GM18951 (cell line): ENCODE measurements around the gene CTAGE4.
"Not testable (repeated sequence)": the region's sequence is repeated elsewhere in the genome, so short reads cannot be mapped to it uniquely, and the experiment has no call there.

Experiments used
- in situ Hi-C: fragments of 300-500 bp; cut with MboI; formaldehyde crosslinking; loops from one replicate; pipeline ENCODE4 v1.12.0; 2022; ENCODE audit warnings: low sequenced_read_pairs, mixed read lengths, inconsistent platforms; ENCODE audit not compliant: unreplicated experiment

CTAGE4 gene

GRCh38 chr7:144198934-144199333 is 15.7 kb downstream of the CTAGE4 start:
- in situ Hi-C loops, result not testable (repeated sequence)

GRCh38 chr7:144201978-144202377 is 18.7 kb downstream of the CTAGE4 start:
- in situ Hi-C loops, result loop anchor here (25.0 kb wide), 1 partner anchor 185 kb away; no protein-coding TSS in a partner anchor

GRCh38 chr7:144203086-144203485 is 19.8 kb downstream of the CTAGE4 start:
- in situ Hi-C loops, result loop anchor here (25.0 kb wide), 1 partner anchor 184 kb away; no protein-coding TSS in a partner anchor

GRCh38 chr7:144205306-144205705 is 22.0 kb downstream of the CTAGE4 start:
- in situ Hi-C loops, result loop anchor here (25.0 kb wide), 1 partner anchor 182 kb away; no protein-coding TSS in a partner anchor

GRCh38 chr7:144217200-144217599 is 33.9 kb downstream of the CTAGE4 start:
- in situ Hi-C loops, result loop anchor here (25.0 kb wide), 1 partner anchor 170 kb away; no protein-coding TSS in a partner anchor

GRCh38 chr7:144218581-144218980 is 35.3 kb downstream of the CTAGE4 start:
- in situ Hi-C loops, result loop anchor here (25.0 kb wide), 1 partner anchor 169 kb away; no protein-coding TSS in a partner anchor

GRCh38 chr7:144219149-144219548 is 35.9 kb downstream of the CTAGE4 start:
- in situ Hi-C loops, result loop anchor here (25.0 kb wide), 1 partner anchor 168 kb away; no protein-coding TSS in a partner anchor

GRCh38 chr7:144220531-144220930 is 37.3 kb downstream of the CTAGE4 start:
- in situ Hi-C loops, result loop anchor here (25.0 kb wide), 1 partner anchor 167 kb away; no protein-coding TSS in a partner anchor

- in situ Hi-C loops, result loop anchor here (25.0 kb wide), 1 partner anchor 164 kb away; no protein-coding TSS in a partner anchor
Observed at GRCh38 chr7:144223675-144224074, 40.4 kb downstream of the CTAGE4 start.

- in situ Hi-C loops, result not testable (repeated sequence)
Observed at GRCh38 chr7:144226866-144227265, 43.6 kb downstream of the CTAGE4 start.

GRCh38 chr7:144228810-144229209 is 45.5 kb downstream of the CTAGE4 start:
- in situ Hi-C loops, result not testable (repeated sequence)

- in situ Hi-C loops, result not testable (repeated sequence)
Observed at GRCh38 chr7:144231027-144231426, 47.8 kb downstream of the CTAGE4 start.

- in situ Hi-C loops, result not testable (repeated sequence)
Observed at GRCh38 chr7:144233039-144233438, 49.8 kb downstream of the CTAGE4 start.
